Mucosa of gallbladder (tissue), 1 donor: ENCODE measurements around the gene L3MBTL4. TPM values are rescaled to one million over a fixed set of nuclear protein-coding genes. Genes with fewer than 3 reads are reported as not detected.

Experiments used
- DNase-seq: peaks from one replicate; pipeline ENCODE4 v3.0.0-alpha.2; 2020; ENCODE audit warnings: low spot score
- total RNA-seq: library from RNA; stranded (reverse); gene quantifications from one replicate; pipeline ENCODE4 v1.2.1, GENCODE V29; 2021
- donor health status: DM: no; HTN: no; CAD: no.

L3MBTL4 gene
- total RNA-seq, 1 donor from 2014 or later = 16.1 TPM

DNA sequence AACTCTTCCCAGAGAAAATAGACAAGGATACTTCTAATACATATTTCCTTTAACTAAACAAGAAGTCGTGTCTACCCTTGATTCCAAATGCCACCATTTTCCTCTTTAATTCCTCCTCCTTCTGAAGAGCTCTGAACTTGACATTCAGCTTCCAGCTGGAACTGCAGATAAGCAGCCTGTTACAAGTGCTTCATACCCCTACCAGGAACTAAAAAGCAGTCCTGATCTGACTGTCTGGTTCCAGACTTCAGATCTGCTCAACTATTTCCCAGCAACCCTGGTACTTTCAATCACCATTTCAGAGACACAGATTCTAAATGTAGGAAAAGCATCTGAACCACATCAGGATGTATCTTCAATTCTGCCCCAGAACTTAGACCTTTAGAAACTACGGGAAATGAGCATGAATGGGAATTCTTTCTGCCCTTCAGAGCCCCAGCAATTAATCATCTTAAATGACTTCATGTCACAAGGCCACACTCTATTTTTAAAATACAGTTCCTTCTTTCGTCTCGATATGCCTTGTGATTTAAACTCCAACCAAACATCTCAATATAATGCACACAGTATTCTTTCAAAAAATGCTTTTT lies 159.5 kb downstream of the L3MBTL4 start:
- no peak for DNase-seq

DNA sequence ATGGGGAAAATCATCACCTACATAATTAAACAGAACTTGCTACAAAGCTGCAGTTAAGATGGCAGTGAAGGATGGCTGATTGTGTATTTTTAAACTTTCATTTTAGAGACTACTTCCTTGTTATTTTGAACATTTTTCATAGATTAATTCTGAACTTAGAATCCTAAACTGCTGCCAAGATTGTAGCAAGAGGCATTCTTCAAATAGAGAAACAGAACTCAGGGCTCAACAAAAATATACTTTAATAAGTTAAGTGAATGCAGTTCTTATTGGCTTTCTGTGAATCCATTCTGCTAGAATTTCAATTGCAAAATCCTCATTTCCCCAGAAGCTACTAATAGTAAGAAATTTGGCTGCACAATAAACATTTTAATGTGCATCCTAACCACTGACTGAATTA lies 160.3 kb downstream of the L3MBTL4 start:
- no peak for DNase-seq

GRCh38 chr18:6251084-6251483 lies 163.6 kb downstream of the L3MBTL4 start:
- DNase-seq = no peak

GRCh38 chr18:6249788-6250187 lies 164.9 kb downstream of the L3MBTL4 start:
- DNase-seq = no peak

- DNase-seq = no peak
These were observed 165.5 kb downstream of the L3MBTL4 start for GRCh38 chr18:6249170-6249569.

GRCh38 chr18:6248017-6248416 lies 166.7 kb downstream of the L3MBTL4 start:
- no peak for DNase-seq

GRCh38 chr18:6242004-6242403 lies 172.7 kb downstream of the L3MBTL4 start:
- no peak for DNase-seq

DNA sequence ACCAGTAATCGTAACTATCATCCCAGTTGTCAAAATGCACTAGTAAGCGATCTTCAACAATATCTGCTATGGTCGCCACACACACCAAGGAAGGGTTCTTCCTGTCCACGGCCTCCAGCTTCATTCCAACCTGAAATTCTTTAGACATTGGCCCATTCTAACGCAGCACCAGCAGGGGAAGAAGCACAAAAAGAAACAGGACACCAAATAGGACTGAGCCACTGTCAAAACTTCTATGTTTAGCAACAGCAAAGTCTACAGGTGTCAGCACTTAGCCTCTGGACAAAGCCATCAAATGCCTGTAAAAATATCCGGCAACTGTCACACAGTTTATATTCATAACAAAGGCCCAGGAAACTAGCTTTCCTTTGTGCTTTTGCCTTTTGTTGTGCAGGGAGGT lies 175.0 kb downstream of the L3MBTL4 start:
- no peak for DNase-seq

DNA sequence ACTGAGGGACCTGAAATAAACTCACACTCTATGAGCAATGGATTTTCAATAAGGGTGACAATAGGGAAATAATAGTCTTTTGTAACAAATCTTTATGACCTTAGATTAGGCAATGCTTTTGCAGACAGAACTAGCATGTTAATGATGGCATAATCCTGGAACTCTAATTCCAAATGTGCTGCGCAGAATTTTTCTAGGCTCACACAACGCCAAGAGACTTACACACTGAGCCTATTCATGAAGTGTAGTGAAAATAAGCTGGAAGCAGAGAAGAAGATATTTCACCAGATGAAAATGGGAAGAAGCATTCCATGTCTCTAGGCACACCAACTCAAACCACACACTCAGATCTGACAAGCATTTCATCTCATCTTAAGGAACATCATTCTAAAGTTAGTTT lies 178.5 kb downstream of the L3MBTL4 start:
- DNase-seq = no peak

GRCh38 chr18:6222271-6222670 lies 192.4 kb downstream of the L3MBTL4 start:
- DNase-seq = no peak

- DNase-seq = no peak
These were observed 193.1 kb downstream of the L3MBTL4 start for GRCh38 chr18:6221602-6222014.

DNA sequence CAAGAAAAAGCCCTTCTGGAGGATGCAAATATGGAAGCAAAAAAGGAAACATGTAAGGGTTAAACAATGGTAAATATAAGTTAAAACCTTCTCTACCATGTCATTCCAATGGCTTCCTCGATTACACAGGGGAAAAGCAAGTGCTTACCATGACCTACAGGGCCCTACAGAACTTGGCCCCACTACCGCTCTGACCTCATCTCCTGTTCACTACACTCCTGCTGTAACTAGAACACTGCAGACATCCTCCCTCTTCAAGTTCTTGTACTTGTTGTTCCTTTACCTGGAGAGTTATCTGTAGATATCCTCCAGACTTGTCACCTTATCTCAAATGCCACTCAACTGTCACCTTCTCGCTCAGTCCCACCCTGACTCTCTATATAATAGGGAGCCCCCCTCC lies 194.6 kb downstream of the L3MBTL4 start:
- no peak for DNase-seq

DNA sequence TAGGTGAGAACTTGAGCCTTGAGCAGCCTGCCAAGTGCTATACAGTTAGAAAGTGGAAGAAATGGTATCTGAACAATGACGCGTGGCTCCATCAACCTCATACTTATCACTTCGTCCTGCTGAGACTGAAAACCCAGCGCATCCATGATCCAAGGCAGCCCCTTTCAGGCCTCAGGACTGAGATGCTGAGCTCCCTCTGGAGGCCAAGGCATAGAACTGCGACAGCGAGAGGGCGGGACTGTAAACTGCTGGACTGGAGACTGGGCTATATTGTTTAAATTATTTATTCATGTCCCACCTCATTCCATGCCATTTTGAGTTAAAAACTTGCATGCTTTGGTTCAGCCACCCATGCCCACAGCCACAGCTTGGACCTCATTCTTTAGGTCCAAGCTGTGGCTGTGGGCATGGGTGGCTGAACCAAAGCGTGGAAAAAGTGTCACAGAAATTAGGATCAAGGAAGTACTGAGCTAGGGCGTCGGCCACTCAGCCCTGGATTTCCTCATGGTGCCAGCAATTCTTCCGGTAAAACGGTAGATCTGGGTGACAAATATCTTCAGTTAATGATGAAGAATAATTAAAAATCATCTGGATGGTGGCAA lies 195.5 kb downstream of the L3MBTL4 start:
- DNase-seq = no peak

DNA sequence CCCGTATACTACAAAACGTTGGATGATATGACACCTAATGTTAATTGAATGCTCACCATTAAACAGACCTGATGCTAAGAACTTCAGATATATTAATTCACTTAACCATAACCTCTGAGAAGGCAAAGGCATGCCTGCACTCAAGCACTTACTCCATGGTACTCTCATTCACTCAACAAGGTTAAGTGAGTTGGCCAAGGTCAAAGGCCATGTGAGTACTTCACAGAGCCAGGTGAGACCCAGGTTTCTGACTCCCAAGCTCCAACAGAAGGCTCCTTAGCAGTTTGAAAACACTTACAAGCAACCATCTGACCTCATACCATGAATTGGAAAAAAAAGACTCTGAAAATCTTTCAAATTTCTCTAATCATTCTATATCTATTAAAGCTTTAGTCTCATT lies 198.8 kb downstream of the L3MBTL4 start:
- no peak for DNase-seq

DNA sequence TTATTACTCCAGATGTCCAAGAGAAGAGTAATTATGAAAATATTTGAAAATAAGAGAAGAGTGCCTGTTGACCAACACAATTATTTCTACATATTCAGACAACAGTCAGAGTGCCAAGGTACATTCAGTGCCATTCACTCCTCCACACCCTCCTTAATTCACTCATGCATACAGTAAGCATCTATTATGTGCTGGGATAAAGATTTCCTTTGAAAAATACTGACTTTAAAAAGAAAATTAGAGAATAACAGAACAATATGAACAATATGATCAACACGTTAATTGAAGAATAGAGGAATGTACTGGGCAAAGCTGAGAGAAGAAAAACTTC lies 203.6 kb downstream of the L3MBTL4 start:
- DNase-seq = no peak

GRCh38 chr18:6210349-6211173 lies 204.2 kb downstream of the L3MBTL4 start:
- DNase-seq = no peak

- DNase-seq = no peak
These were observed 206.8 kb downstream of the L3MBTL4 start for GRCh38 chr18:6207941-6208340.

- no peak for DNase-seq
These were observed 207.6 kb downstream of the L3MBTL4 start for GRCh38 chr18:6207116-6207515.

DNA sequence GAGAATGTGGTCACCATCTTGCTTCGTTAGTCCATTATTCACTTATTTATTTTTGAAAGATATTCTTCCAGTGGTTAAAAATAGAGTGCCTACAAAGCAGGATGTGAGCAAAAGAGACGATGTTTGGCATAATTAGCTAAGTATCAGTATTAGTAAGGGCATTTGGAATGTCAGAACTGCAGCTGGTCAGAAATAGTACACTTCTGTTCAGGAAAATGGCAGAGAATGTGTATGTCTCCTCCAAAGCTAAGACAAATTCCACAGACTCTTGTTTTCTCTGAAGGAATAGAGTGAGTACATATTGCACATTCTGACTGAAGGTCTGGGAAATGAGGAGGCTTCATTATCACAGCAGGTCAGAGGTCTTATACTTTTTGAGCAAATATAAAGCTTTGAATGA lies 209.0 kb downstream of the L3MBTL4 start:
- DNase-seq = no peak

DNA sequence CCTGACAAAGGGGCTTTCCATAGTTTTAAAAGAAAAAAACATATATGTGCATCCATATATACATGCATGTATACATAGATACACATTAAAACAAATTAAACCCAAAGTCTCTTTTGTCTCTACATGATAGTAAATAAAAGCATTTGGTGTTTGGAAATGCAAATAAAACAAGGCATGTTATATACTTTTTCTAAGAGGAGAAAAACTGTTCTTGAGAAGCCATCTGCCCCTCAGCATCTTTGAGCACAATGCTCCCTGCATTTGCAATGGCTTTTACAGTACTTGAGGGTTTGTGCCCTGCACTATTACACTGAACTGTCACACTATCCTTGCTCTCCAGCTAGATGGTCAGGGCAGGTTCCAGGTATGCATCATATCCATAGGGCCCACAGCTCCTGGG lies 210.2 kb downstream of the L3MBTL4 start:
- DNase-seq = no peak

- DNase-seq = no peak
These were observed 210.9 kb downstream of the L3MBTL4 start for GRCh38 chr18:6203791-6204190.

- DNase-seq = no peak
These were observed 211.8 kb downstream of the L3MBTL4 start for GRCh38 chr18:6202861-6203260.

DNA sequence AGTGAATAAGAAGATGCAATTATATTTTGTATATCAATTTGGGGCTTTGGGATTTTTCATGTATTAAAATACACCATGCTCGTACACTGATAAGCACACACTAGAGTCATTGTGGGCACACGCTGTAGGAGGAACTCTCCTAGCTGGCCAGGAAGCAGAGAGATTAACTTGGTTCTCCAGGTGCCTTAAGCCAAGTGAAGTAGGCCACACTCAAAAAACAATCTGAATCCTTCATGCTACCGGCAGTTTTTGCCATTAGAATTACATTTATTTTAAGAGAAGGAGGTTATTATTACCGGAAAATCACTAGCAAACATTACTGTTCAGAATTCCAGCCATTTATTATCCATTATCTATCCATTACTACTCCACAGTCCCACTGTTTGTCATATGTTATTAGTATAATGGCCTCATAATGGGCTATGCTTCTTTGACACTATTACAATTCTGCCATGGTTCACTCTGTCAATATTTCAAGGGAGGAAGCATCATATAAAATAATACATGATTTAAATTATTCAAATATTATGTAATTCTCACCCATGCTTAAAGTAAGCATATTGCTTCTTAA lies 214.4 kb downstream of the L3MBTL4 start:
- no peak for DNase-seq
